MM.1S (cell line): ENCODE measurements around the gene NBDY.

Experiments used
- DNase-seq: peaks from one replicate; pipeline ENCODE4 v3.0.0-alpha.2; 2015
- H2AFZ ChIP-seq: fragments of 300-600 bp; sonication (generic); 2 replicates; pipeline ENCODE4 v1.6.0; 2016; ENCODE audit warnings: antibody characterized with exemption, low read length
- H3F3A ChIP-seq: fragments of 300-600 bp; sonication (generic); 2 replicates; pipeline ENCODE4 v1.6.1; 2016; ENCODE audit warnings: mild to moderate bottlenecking, antibody characterized with exemption, low read length, moderate library complexity, mixed read lengths; ENCODE audit not compliant: insufficient read depth
- H3K27ac ChIP-seq: fragments of 300-600 bp; sonication (generic); 2 replicates; pipeline ENCODE4 v1.5.1; 2016; ENCODE audit warnings: mild to moderate bottlenecking, low read length
- H3K27me3 ChIP-seq: fragments of 300-600 bp; sonication (generic); replicated peaks from 2 replicates; pipeline ENCODE4 v1.6.0; 2016; ENCODE audit warnings: low read length; ENCODE audit not compliant: insufficient read depth
- H3K36me3 ChIP-seq: fragments of 300-600 bp; sonication (generic); replicated peaks from 2 replicates; pipeline ENCODE4 v1.6.1; 2016; ENCODE audit warnings: mild to moderate bottlenecking, low read length, mixed read lengths; ENCODE audit not compliant: insufficient read depth
- H3K4me1 ChIP-seq: fragments of 300-600 bp; sonication (generic); 2 replicates; pipeline ENCODE4 v1.6.1; 2016; ENCODE audit warnings: low read length, mixed read lengths
- H3K4me2 ChIP-seq: fragments of 300-600 bp; sonication (generic); 2 replicates; pipeline ENCODE4 v1.6.0; 2016; ENCODE audit warnings: low read depth, low read length
- H3K4me3 ChIP-seq: fragments of 300-600 bp; sonication (generic); 2 replicates; pipeline ENCODE4 v1.5.1; 2016; ENCODE audit warnings: low read length, mixed read lengths
- H3K79me2 ChIP-seq: fragments of 300-600 bp; sonication (generic); 2 replicates; pipeline ENCODE4 v1.6.1; 2016; ENCODE audit warnings: mixed run types, low read length, mixed read lengths
- H3K9ac ChIP-seq: fragments of 300-600 bp; sonication (generic); 2 replicates; pipeline ENCODE4 v1.6.1; 2016; ENCODE audit warnings: low read length, mixed read lengths
- H3K9me2 ChIP-seq: fragments of 300-600 bp; sonication (generic); replicated peaks from 2 replicates; pipeline ENCODE4 v1.6.1; 2016; ENCODE audit warnings: mild to moderate bottlenecking, low read length, mixed read lengths; ENCODE audit not compliant: insufficient read depth
- H3K9me3 ChIP-seq: fragments of 300-600 bp; sonication (generic); replicated peaks from 2 replicates; pipeline ENCODE4 v1.6.1; 2016; ENCODE audit warnings: mild to moderate bottlenecking, low read length, mixed read lengths; ENCODE audit not compliant: insufficient read depth
- H4K20me1 ChIP-seq: fragments of 300-600 bp; sonication (generic); 2 replicates; pipeline ENCODE4 v1.6.1; 2016; ENCODE audit warnings: mild to moderate bottlenecking, low read length, moderate library complexity, mixed read lengths; ENCODE audit not compliant: insufficient read depth
- CTCF ChIP-seq: fragments of 300-600 bp; sonication (generic); IDR thresholded peaks from 2 replicates; pipeline ENCODE4 v1.5.1; 2016; ENCODE audit warnings: antibody characterized with exemption, low read length, mixed read lengths
- EZH2 ChIP-seq: fragments of 300-600 bp; sonication (generic); optimal IDR thresholded peaks from 2 replicates; pipeline ENCODE3; 2017; ENCODE audit warnings: low read depth, mild to moderate bottlenecking, antibody characterized with exemption, low read length, mixed read lengths
- EZH2phosphoT487 ChIP-seq: fragments of 300-600 bp; sonication (generic); IDR thresholded peaks from 2 replicates; pipeline ENCODE4 v1.6.1; 2018; ENCODE audit warnings: antibody characterized with exemption, low read length

The NBDY gene

GRCh38 chrX:56783996-56784620, 55.1 kb downstream of the NBDY start:
- no peaks in the 10 kb centered on the region for H3K79me2 ChIP-seq
- no peaks in the 10 kb centered on the region for H3K9me2 ChIP-seq
- TF ChIP-seq EZH2phosphoT487 (no peak), EZH2 (no peak), CTCF (no peak)
- peaks cover 7% of the 10 kb centered on the region; the same call in 1 of the 2 replicates for H3F3A ChIP-seq
- H3K27ac ChIP-seq = no peak overlapping the region
- no peaks in the 10 kb centered on the region for H3K36me3 ChIP-seq
- peaks cover 15% of the 10 kb centered on the region for H3K4me1 ChIP-seq
- H3K9ac ChIP-seq = peak overlapping the region; percentile 79; the same call in 1 of the 2 replicates
- no peak overlapping the region for H3K4me3 ChIP-seq
- no peak overlapping the region for H2AFZ ChIP-seq
- H4K20me1 ChIP-seq = no peaks in the 10 kb centered on the region
- peak overlapping the region; percentile 57; the same call in 1 of the 2 replicates for H3K4me2 ChIP-seq
- no peaks in the 10 kb centered on the region for H3K27me3 ChIP-seq
- no peak for DNase-seq
- H3K9me3 ChIP-seq = no peaks in the 10 kb centered on the region

- no peaks in the 10 kb centered on the region for H3K9me2 ChIP-seq
- no peaks in the 10 kb centered on the region for H3K36me3 ChIP-seq
- no peak overlapping the region for H3K4me2 ChIP-seq
- peaks cover 7% of the 10 kb centered on the region; the same call in 1 of the 2 replicates for H3F3A ChIP-seq
- DNase-seq = no peak
- H3K4me1 ChIP-seq = peaks cover 19% of the 10 kb centered on the region
- H3K27me3 ChIP-seq = no peaks in the 10 kb centered on the region
- H3K9me3 ChIP-seq = no peaks in the 10 kb centered on the region
- no peak for TF ChIP-seq EZH2phosphoT487
- TF ChIP-seq CTCF = no peak
- TF ChIP-seq EZH2 = no peak
- H4K20me1 ChIP-seq = no peaks in the 10 kb centered on the region
- no peak overlapping the region for H3K4me3 ChIP-seq
- no peak overlapping the region for H3K9ac ChIP-seq
- no peaks in the 10 kb centered on the region for H3K79me2 ChIP-seq
- no peak overlapping the region for H2AFZ ChIP-seq
- H3K27ac ChIP-seq = no peak overlapping the region
Measured at GRCh38 chrX:56784666-56785065, 55.6 kb downstream of the NBDY start.

DNA sequence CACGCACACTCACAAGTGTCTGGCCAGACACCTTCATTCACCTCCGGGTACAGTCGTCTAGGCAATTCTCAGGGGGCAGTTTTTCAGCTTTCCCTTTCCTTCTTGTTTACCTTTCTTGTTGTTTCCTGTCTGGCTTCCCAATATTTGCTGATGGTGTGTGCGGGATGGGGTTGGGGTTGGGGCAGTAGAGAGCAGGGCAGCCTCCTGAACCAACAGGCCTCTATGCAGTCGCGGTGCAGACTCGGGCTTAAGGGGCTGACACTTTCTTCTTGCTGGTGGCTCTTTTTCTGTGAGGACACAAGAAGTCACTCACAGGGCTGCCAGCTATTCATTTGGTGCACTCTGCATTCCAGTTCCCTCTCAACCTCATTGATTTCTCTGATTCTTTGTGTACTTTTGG, 56.4 kb downstream of the NBDY start:
- H3K36me3 ChIP-seq = no peaks in the 10 kb centered on the region
- H3F3A ChIP-seq = peaks cover 7% of the 10 kb centered on the region; the same call in 1 of the 2 replicates
- H3K9me2 ChIP-seq = no peaks in the 10 kb centered on the region
- H3K4me1 ChIP-seq = peaks cover 19% of the 10 kb centered on the region
- H3K9me3 ChIP-seq = no peaks in the 10 kb centered on the region
- H3K27ac ChIP-seq = no peak overlapping the region
- H2AFZ ChIP-seq = no peak overlapping the region
- no peaks in the 10 kb centered on the region for H3K27me3 ChIP-seq
- DNase-seq = no peak
- H3K9ac ChIP-seq = no peak overlapping the region
- H3K79me2 ChIP-seq = no peaks in the 10 kb centered on the region
- H4K20me1 ChIP-seq = no peaks in the 10 kb centered on the region
- H3K4me3 ChIP-seq = no peak overlapping the region
- TF ChIP-seq EZH2 (no peak), EZH2phosphoT487 (no peak), CTCF (no peak)
- H3K4me2 ChIP-seq = no peak overlapping the region
